H9 (cell line): ENCODE results near the gene MCAT. TPM values are rescaled to one million over a fixed set of nuclear protein-coding genes. Genes with fewer than 3 reads are reported as not detected.
A peak's percentile ranks its signal among the peaks of the same experiment; 100 is the strongest.

Experiments used
- DNase-seq: peaks from one replicate; pipeline ENCODE4 v3.0.0-alpha.2; 2017
- H2AFZ ChIP-seq: one replicate; pipeline ENCODE4 v1.6.1; 2013; ENCODE audit warnings: mild to moderate bottlenecking, low read length, control low read depth, moderate library complexity
- H2AK5ac ChIP-seq: 2 replicates; pipeline ENCODE4 v1.6.1; 2013; ENCODE audit warnings: low read length, control low read depth, mixed read lengths; ENCODE audit not compliant: insufficient read length
- H2BK120ac ChIP-seq: one replicate; pipeline ENCODE4 v1.6.1; 2013; ENCODE audit warnings: low read depth, mild to moderate bottlenecking, low read length, control low read depth, inconsistent platforms; ENCODE audit not compliant: poor library complexity, severe bottlenecking
- H2BK12ac ChIP-seq: 2 replicates; pipeline ENCODE4 v1.6.1; 2013; ENCODE audit warnings: low read length, control low read depth, mixed read lengths, low read depth; ENCODE audit not compliant: insufficient read length
- H2BK15ac ChIP-seq: 2 replicates; pipeline ENCODE4 v1.6.1; 2013; ENCODE audit warnings: low read depth, low read length, control low read depth
- H2BK20ac ChIP-seq: one replicate; pipeline ENCODE4 v1.6.1; 2013; ENCODE audit warnings: low read depth, mild to moderate bottlenecking, low read length, control low read depth, inconsistent platforms; ENCODE audit not compliant: poor library complexity, severe bottlenecking
- H2BK5ac ChIP-seq: 2 replicates; pipeline ENCODE4 v1.6.1; 2013; ENCODE audit warnings: low read length, control low read depth, mixed read lengths; ENCODE audit not compliant: insufficient read length
- H3K14ac ChIP-seq: 2 replicates; pipeline ENCODE4 v1.6.1; 2013; ENCODE audit warnings: low read length, control low read depth; ENCODE audit not compliant: insufficient read depth
- H3K18ac ChIP-seq: 2 replicates; pipeline ENCODE4 v1.6.1; 2013; ENCODE audit warnings: low read depth, mild to moderate bottlenecking, mixed read lengths, low read length, control low read depth; ENCODE audit not compliant: insufficient read length
- H3K23ac ChIP-seq: 2 replicates; pipeline ENCODE4 v1.6.1; 2013; ENCODE audit warnings: low read length, control low read depth, mixed read lengths, low read depth; ENCODE audit not compliant: insufficient read length
- H3K23me2 ChIP-seq: 2 replicates; pipeline ENCODE4 v1.6.1; 2013; ENCODE audit warnings: low read depth, mild to moderate bottlenecking, mixed read lengths, low read length, control low read depth; ENCODE audit not compliant: insufficient read length, poor library complexity, severe bottlenecking
- H3K27ac ChIP-seq: 2 replicates; pipeline ENCODE4 v1.5.1; 2013; ENCODE audit warnings: low read length, control low read depth, mixed read lengths, low read depth; ENCODE audit not compliant: insufficient read length
- H3K27me3 ChIP-seq: 2 replicates; pipeline ENCODE4 v1.6.1; 2013; ENCODE audit warnings: low read length, control low read depth, inconsistent platforms; ENCODE audit not compliant: insufficient read depth
- H3K4ac ChIP-seq: 2 replicates; pipeline ENCODE4 v1.6.1; 2013; ENCODE audit warnings: low read depth, mild to moderate bottlenecking, control low read depth, inconsistent platforms, low read length, moderate library complexity
- H3K4me1 ChIP-seq: 2 replicates; pipeline ENCODE4 v1.6.1; 2013; ENCODE audit warnings: low read length, control low read depth, inconsistent platforms; ENCODE audit not compliant: insufficient read depth
- H3K4me2 ChIP-seq: 2 replicates; pipeline ENCODE4 v1.6.1; 2013; ENCODE audit warnings: low read length, control low read depth, mixed read lengths; ENCODE audit not compliant: insufficient read length, insufficient read depth
- H3K56ac ChIP-seq: 2 replicates; pipeline ENCODE4 v1.6.1; 2013; ENCODE audit warnings: low read depth, mild to moderate bottlenecking, mixed read lengths, low read length, control low read depth; ENCODE audit not compliant: insufficient read length
- H3K79me1 ChIP-seq: 2 replicates; pipeline ENCODE4 v1.6.1; 2013; ENCODE audit warnings: low read depth, mild to moderate bottlenecking, moderate library complexity, low read length, control low read depth, inconsistent platforms; ENCODE audit not compliant: insufficient read depth, poor library complexity, severe bottlenecking
- H3K79me2 ChIP-seq: 2 replicates; pipeline ENCODE4 v1.6.1; 2013; ENCODE audit warnings: low read length, control low read depth, inconsistent platforms; ENCODE audit not compliant: insufficient read depth
- H3K9ac ChIP-seq: 2 replicates; pipeline ENCODE4 v1.6.1; 2013; ENCODE audit warnings: low read length, control low read depth, mixed read lengths; ENCODE audit not compliant: insufficient read length; ENCODE audit errors: extremely low read depth
- H3K9me3 ChIP-seq: one replicate; pipeline ENCODE4 v1.6.1; 2013; ENCODE audit warnings: low read depth, low read length, inconsistent platforms; ENCODE audit not compliant: control insufficient read depth
- H3T11ph ChIP-seq: one replicate; pipeline ENCODE4 v1.6.1; 2013; ENCODE audit warnings: mild to moderate bottlenecking, low read length, control low read depth, inconsistent platforms
- H4K20me1 ChIP-seq: one replicate; pipeline ENCODE4 v1.6.1; 2013; ENCODE audit not compliant: control insufficient read depth, insufficient read length, insufficient read depth
- H4K5ac ChIP-seq: 2 replicates; pipeline ENCODE4 v1.6.1; 2013; ENCODE audit warnings: low read depth, mild to moderate bottlenecking, mixed read lengths, low read length, control low read depth; ENCODE audit not compliant: insufficient read length
- H4K8ac ChIP-seq: replicated peaks from 2 replicates; pipeline ENCODE4 v1.6.1; 2013; ENCODE audit warnings: low read length, control low read depth, mixed read lengths, low read depth; ENCODE audit not compliant: insufficient read length
- H4K91ac ChIP-seq: 2 replicates; pipeline ENCODE4 v1.6.1; 2013; ENCODE audit warnings: low read depth, mild to moderate bottlenecking, moderate library complexity, mixed read lengths, low read length, control low read depth; ENCODE audit not compliant: insufficient read length
- H3K27ac Mint-ChIP-seq, 3 experiments: 2 replicates in 2 of 3; 3 replicates in 1 of 3; pipeline ENCODE4 v1.8.0; 2020 to 2021; ENCODE audit warnings: mixed read lengths in 3 of 3, mild to moderate bottlenecking in 1 of 3, moderate library complexity in 1 of 3
- H3K27me3 Mint-ChIP-seq: 2 replicates; pipeline ENCODE4 v1.8.0; 2021; ENCODE audit warnings: low read depth, mild to moderate bottlenecking, moderate library complexity, mixed read lengths
- H3K36me3 Mint-ChIP-seq, 3 experiments: 2 replicates in 2 of 3; 3 replicates in 1 of 3; pipeline ENCODE4 v1.8.0; 2020 to 2021; ENCODE audit warnings: low read depth in 3 of 3, mixed read lengths in 3 of 3; ENCODE audit not compliant: insufficient read depth in 1 of 3
- H3K4me1 Mint-ChIP-seq, 2 experiments: 2 replicates each; pipeline ENCODE4 v1.8.0; 2020; ENCODE audit warnings: mixed read lengths in 2 of 2
- H3K4me3 Mint-ChIP-seq, 2 experiments: 2 replicates in 1 of 2; 3 replicates in 1 of 2; pipeline ENCODE4 v1.8.0; 2020 to 2021; ENCODE audit warnings: mild to moderate bottlenecking in 2 of 2, mixed read lengths in 2 of 2, moderate library complexity in 1 of 2
- H3K9me3 Mint-ChIP-seq, 2 experiments: 2 replicates in 1 of 2; 3 replicates in 1 of 2; pipeline ENCODE4 v1.8.0; 2020; ENCODE audit warnings: mild to moderate bottlenecking in 2 of 2, mixed read lengths in 2 of 2, moderate library complexity in 1 of 2
- WGBS: extraction: QIAGEN DNeasy Blood & Tissue Kit; methylation state at CpG from one replicate; pipeline ENCODE4 v1.1.7; 2013; ENCODE audit warnings: missing lambda C conversion rate, low lambda C conversion rate, mixed read lengths; ENCODE audit not compliant: insufficient read length; ENCODE audit errors: extremely low coverage; 5-methylcytosine and 5-hydroxymethylcytosine counted together
- total RNA-seq: library from RNA; stranded (reverse); gene quantifications from 2 replicates; pipeline ENCODE4 v1.2.1, GENCODE V29; 2021
- TF ChIP-seq, protein P1 (sequence below): fragments of 200-600 bp; sonication (generic); conservative IDR thresholded peaks from 3 replicates; pipeline ENCODE4 v1.8.0; 2021; ENCODE audit warnings: antibody characterized with exemption, mild to moderate bottlenecking

The MCAT gene
- total RNA-seq, 1 experiment from 2014 or later, result 20.3 TPM

- Histone ChIP-seq H2BK5ac (no peak overlapping the region), H3K79me1 (no peaks in the 10 kb centered on the region), H2BK12ac (no peak overlapping the region), H3K18ac (no peak overlapping the region), H4K5ac (no peak overlapping the region), H3K4me1 (peaks cover 4% of the 10 kb centered on the region; the same call in 1 of the 2 replicates), H3K23me2 (peaks cover 11% of the 10 kb centered on the region), H3K4me2 (peak overlapping the region; percentile 85), H3K27ac (no peak overlapping the region), H4K20me1 (no peaks in the 10 kb centered on the region), H2BK120ac (no peak overlapping the region), H3K79me2 (no peaks in the 10 kb centered on the region), H2AFZ (no peak overlapping the region), H4K91ac (no peak overlapping the region), H2BK20ac (no peak overlapping the region), H3K23ac (no peak overlapping the region), H3T11ph (no peak overlapping the region), H2AK5ac (no peak overlapping the region), H3K4ac (no peak overlapping the region), H3K9ac (no peak overlapping the region), H3K9me3 (no peaks in the 10 kb centered on the region), H4K8ac (no peak overlapping the region), H3K27me3 (peaks cover 30% of the 10 kb centered on the region), H3K56ac (no peak overlapping the region), H3K14ac (no peak overlapping the region; the same call in 1 of the 2 replicates), H2BK15ac (no peak overlapping the region)
- Mint-ChIP-seq H3K9me3 (no peaks in the 10 kb centered on the region), H3K27me3 (peaks cover 82% of the 10 kb centered on the region), H3K36me3 (no peaks in the 10 kb centered on the region), H3K4me1 (peaks cover 9 to 32% of the 10 kb centered on the region in 2 experiments), H3K4me3 (peak overlapping the region; percentile 68 to 80), H3K27ac (peak overlapping the region in 1 of 3 experiments; percentile 58; a peak in 3 of 7 replicates)
- TF ChIP-seq, protein P1, sequence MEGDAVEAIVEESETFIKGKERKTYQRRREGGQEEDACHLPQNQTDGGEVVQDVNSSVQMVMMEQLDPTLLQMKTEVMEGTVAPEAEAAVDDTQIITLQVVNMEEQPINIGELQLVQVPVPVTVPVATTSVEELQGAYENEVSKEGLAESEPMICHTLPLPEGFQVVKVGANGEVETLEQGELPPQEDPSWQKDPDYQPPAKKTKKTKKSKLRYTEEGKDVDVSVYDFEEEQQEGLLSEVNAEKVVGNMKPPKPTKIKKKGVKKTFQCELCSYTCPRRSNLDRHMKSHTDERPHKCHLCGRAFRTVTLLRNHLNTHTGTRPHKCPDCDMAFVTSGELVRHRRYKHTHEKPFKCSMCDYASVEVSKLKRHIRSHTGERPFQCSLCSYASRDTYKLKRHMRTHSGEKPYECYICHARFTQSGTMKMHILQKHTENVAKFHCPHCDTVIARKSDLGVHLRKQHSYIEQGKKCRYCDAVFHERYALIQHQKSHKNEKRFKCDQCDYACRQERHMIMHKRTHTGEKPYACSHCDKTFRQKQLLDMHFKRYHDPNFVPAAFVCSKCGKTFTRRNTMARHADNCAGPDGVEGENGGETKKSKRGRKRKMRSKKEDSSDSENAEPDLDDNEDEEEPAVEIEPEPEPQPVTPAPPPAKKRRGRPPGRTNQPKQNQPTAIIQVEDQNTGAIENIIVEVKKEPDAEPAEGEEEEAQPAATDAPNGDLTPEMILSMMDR, result no peak
- no CpG with 5 or more reads among the region's 32 CpGs for WGBS
- peak; percentile 46 for DNase-seq
These were observed 33.2 kb downstream of the MCAT start for GRCh38 chr22:43109921-43110443.
